K562 (cell line): ENCODE measurements around the gene TULP1. TPM values are rescaled to one million over a fixed set of nuclear protein-coding genes. Genes with fewer than 3 reads are reported as not detected.

Source experiments
- ATF1 ChIP-seq, 2 experiments: fragments of 450-650 bp in 1 of 2; IDR thresholded peaks; 2 replicates each; pipeline ENCODE4 v1.6.1; 2016; ENCODE audit warnings: missing compliant biosample characterization in 1 of 2, missing genetic modification characterization in 1 of 2
- BACH1 ChIP-seq: fragments of 200-800 bp; sonication (Bioruptor generic); IDR thresholded peaks from 2 replicates; pipeline ENCODE4 v1.6.1; 2016; ENCODE audit warnings: missing genetic modification characterization, missing compliant biosample characterization
- IRF2 ChIP-seq: sonication (generic); formaldehyde crosslinking; IDR thresholded peaks from 2 replicates; pipeline ENCODE4 v1.8.1; 2022; ENCODE audit warnings: mild to moderate bottlenecking, missing genetic modification reagents
- L3MBTL2 ChIP-seq: fragments of 450-650 bp; IDR thresholded peaks from 2 replicates; pipeline ENCODE4 v1.6.1; 2016; ENCODE audit warnings: mild to moderate bottlenecking, moderate library complexity
- MED1 ChIP-seq: sonication (generic); formaldehyde crosslinking; IDR thresholded peaks from 2 replicates; pipeline ENCODE4 v1.8.1; 2023; ENCODE audit warnings: missing genetic modification reagents, borderline replicate concordance
- REST ChIP-seq, 2 experiments: fragments of 450-650 bp; formaldehyde crosslinking in 1 of 2; IDR thresholded peaks; 2 replicates each; pipeline versions ENCODE4 v1.4.0 to v1.6.1; 2014 to 2020; ENCODE audit warnings: mild to moderate bottlenecking in 2 of 2, borderline replicate concordance in 1 of 2, low read depth in 1 of 2
- STAT5A ChIP-seq: IDR thresholded peaks from 2 replicates; pipeline ENCODE4 v1.6.1; 2012; ENCODE audit warnings: low read length, inconsistent platforms, borderline replicate concordance
- U2AF1 ChIP-seq: fragments of 200-400 bp; formaldehyde crosslinking; optimal IDR thresholded peaks from 2 replicates; pipeline ENCODE3; 2017; ENCODE audit warnings: mild to moderate bottlenecking, low read depth, low read length, moderate library complexity
- ZBTB11 ChIP-seq, 3 experiments: fragments of 200-800 bp in 1 of 3; fragments of 250-450 bp in 1 of 3; fragments of 450-650 bp in 1 of 3; sonication (Bioruptor Pico) in 1 of 3; sonication (Bioruptor generic) in 1 of 3; formaldehyde crosslinking in 1 of 3; IDR thresholded peaks; 2 replicates each; pipeline versions ENCODE4 v1.6.1 to v1.8.0; 2016 to 2022; ENCODE audit warnings: mild to moderate bottlenecking in 2 of 3, missing genetic modification characterization in 2 of 3, missing compliant biosample characterization in 1 of 3, moderate library complexity in 1 of 3
- ZNF354B ChIP-seq: fragments of 250-450 bp; sonication (Bioruptor Pico); IDR thresholded peaks from 2 replicates; pipeline ENCODE4 v1.4.0; 2020
- ZNF431 ChIP-seq: sonication (generic); formaldehyde crosslinking; IDR thresholded peaks from 2 replicates; pipeline ENCODE4 v1.8.0; 2022; ENCODE audit warnings: mild to moderate bottlenecking, missing genetic modification reagents
- ZNF79 ChIP-seq: fragments of 250-450 bp; sonication (Bioruptor Pico); IDR thresholded peaks from 2 replicates; pipeline ENCODE4 v1.4.0; 2020; ENCODE audit warnings: low read depth, mild to moderate bottlenecking, moderate library complexity
- polyA plus RNA-seq, 8 experiments: library from polyadenylated mRNA; depleted of rRNA in 4 of 8; stranded (reverse) in 5 of 8; unstranded in 3 of 8; fragments of >200 nt; fragmentation: Nextera tagmentation in 2 of 8; fragmentation: Illumina TruSeq in 1 of 8; extraction: Ambion mirVana in 2 of 8; extraction: Trizol in 1 of 8; gene quantifications; 2 replicates each; pipeline versions ENCODE4 v1.2.1 to v1.2.3, GENCODE V29; 2011 to 2014; ENCODE audit warnings: inconsistent platforms in 1 of 8, missing spikeins in 1 of 8
- total RNA-seq, 7 experiments: library from RNA; depleted of rRNA in 6 of 7; stranded (reverse); fragments of >200 nt in 6 of 7; fragmentation: Illumina TruSeq in 2 of 7; extraction: Trizol in 2 of 7; gene quantifications; 2 replicates each; pipeline versions ENCODE4 v1.2.1 to v1.2.3, GENCODE V29; 2011 to 2021; ENCODE audit warnings: low replicate concordance in 1 of 7

TULP1 gene
- total and polyA plus RNA-seq, 9 of the 15 experiments (the other 6 are each of a cell fraction or from before 2014, with no cell fraction given), result 0.06 to 0.17 (median 0.09) TPM; not detected in 6

GRCh38 chr6:35496841-35497570, 15.7 kb downstream of the TULP1 start, which contains the start of gene TEAD3 (continued):
- TF ChIP-seq ATF1 (CRISPR knock-in tag; IDR thresholded peaks at IDR 0.05) (no peak), ATF1 (tag; IDR thresholded peaks at IDR 0.05) (no peak; the same call in 1 of the 2 replicates), U2AF1 (no peak), STAT5A (no peak), ZNF354B (no peak), MED1 (CRISPR knock-in tag) (no peak), IRF2 (CRISPR knock-in tag) (no peak), ZBTB11 (CRISPR knock-in tag; IDR thresholded peaks at IDR 0.05) (peak in 1 of 3 experiments; percentile 64; a peak in 2 of 6 replicates), ZNF79 (CRISPR knock-in tag) (no peak), REST (IDR thresholded peaks at IDR 0.05; ENCODE audit: borderline replicate concordance) (no peak), REST (CRISPR knock-in tag; IDR thresholded peaks at IDR 0.05; ENCODE audit: low read depth) (0 out of 2 replicates have a peak, but pooled peaks have one; percentile 44), ZNF431 (CRISPR knock-in tag) (no peak), L3MBTL2 (no peak), BACH1 (no peak)
